Islet of Langerhans (tissue), 1 donor: ENCODE measurements around the gene AQP3.
"Not testable (repeated sequence)": the region's sequence is repeated elsewhere in the genome, so short reads cannot be mapped to it uniquely, and the experiment has no call there.

Source experiments
- FAIRE-seq: peaks from one replicate; lab custom pipeline; 2011; peaks lifted over from hg19 to GRCh38; lab: Jason Lieb, UNC

The AQP3 gene

GRCh38 chr9:33464045-33464636, 16.7 kb upstream of the AQP3 start:
- no peak for FAIRE-seq

DNA sequence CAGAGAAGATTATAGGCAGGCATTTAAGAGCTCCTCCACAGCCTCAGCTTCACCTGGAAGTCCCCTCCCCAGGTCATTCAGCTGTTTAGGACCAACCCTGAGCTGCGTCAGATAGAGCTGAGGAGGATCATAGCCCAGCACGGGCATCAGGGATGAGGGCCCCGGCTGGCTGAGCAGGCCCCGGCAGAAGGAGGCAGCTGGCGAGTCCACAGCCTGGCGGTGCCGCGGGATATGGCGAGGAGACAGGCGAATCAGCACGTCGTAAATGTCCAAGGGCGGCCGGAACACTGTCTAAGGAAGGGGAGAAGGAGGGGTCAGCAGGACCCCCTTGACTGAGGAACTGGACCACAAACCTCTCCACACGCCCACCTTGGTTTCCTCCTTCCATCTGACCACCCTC, 15.8 kb upstream of the AQP3 start:
- no peak for FAIRE-seq

- FAIRE-seq: no peak
Observed at GRCh38 chr9:33461492-33461891, 14.1 kb upstream of the AQP3 start.

- no peak for FAIRE-seq
Observed at GRCh38 chr9:33460854-33461253, 13.5 kb upstream of the AQP3 start.

- FAIRE-seq: no peak
Observed at GRCh38 chr9:33459115-33459514, 11.7 kb upstream of the AQP3 start.

GRCh38 chr9:33458444-33458843, 11.1 kb upstream of the AQP3 start:
- no peak for FAIRE-seq

DNA sequence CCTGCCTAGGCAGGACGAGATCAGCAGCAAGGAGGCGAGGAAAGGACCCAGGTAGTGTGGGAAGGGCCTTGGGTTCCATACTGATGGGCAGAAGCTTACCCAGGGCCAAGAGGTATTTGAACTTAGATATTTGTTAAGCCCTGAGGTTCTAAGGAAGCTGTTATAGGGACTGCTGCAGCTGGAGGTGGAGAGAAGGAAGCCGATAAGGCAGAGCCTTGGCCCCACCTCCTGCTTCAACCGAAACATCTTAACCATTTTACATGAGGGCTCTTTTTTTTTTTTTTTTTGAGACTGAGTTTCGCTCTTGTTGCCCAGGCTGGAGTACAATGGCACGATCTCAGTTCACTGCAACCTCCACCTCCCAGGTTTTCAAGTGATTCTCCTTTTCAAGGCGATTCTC, 8.6 kb upstream of the AQP3 start:
- no peak for FAIRE-seq

GRCh38 chr9:33455456-33455855, 8.1 kb upstream of the AQP3 start:
- not testable (repeated sequence) for FAIRE-seq

DNA sequence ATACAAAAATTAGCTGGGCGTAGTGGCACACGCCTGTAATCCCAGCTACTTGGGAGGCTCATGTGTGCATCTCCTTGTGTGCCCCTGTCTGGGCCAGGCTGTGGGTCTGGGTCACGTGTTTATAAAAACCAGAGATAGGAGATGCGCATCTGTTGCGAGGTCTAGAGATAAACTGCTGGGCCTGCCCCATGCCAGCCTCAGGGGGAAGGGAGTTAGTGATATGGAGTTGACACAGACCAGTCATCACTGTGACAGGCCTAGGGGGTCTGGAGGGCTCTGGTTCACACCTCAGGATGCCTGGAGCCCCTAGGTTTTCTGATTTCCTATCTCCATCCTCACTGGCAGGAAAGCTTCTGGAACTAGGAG, 7.3 kb upstream of the AQP3 start:
- not testable (repeated sequence) for FAIRE-seq

- FAIRE-seq: no peak
Observed at GRCh38 chr9:33453999-33454660, 6.7 kb upstream of the AQP3 start.

- FAIRE-seq: no peak
Observed at GRCh38 chr9:33453286-33453860, 6.0 kb upstream of the AQP3 start.

DNA sequence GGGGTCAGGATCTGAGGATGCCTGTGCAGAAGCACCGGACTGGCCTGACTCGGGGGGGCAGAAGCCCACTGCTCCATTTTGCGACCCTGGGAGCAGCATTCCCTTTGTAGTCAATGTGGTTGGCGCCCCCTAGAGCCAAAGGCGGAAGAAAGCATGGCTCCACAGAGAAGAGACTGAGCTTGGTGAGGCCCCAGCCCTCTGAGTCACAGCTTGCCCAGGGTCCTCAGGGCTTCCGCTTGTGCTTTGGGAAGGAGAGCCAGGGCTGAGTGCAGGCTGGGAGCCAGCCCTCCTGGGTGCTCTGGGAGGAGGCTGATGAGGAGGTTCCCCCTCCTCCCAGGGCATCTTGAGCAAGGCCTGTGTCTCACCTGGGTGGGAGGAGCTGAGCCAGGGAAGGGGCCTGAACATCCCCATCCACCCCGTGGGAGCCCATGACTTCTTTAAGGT, 5.5 kb upstream of the AQP3 start:
- no peak for FAIRE-seq

DNA sequence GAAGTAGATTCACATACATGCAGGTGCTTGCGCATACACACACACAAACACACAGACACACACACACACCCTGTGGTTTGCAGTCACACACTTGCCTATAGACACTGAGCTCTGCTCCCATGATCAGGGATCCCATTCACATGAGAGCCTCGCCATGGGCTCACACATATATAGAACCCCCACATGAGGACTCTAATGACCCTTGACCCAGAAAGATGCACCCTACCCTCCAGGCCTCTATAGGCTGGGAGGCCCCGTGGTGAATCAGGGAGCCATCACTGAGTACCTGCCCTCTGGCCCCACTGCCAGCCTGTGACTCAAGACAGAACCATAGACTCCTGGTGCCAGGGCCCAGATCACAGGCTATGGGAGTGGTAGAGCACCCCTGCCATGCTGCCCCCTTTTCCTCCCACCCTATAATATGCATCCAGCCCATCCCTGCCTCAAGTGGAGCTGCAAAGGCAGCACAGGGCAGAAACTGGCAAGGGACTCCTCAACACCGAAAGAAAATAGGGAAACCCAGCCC, 3.3 kb upstream of the AQP3 start:
- no peak for FAIRE-seq

DNA sequence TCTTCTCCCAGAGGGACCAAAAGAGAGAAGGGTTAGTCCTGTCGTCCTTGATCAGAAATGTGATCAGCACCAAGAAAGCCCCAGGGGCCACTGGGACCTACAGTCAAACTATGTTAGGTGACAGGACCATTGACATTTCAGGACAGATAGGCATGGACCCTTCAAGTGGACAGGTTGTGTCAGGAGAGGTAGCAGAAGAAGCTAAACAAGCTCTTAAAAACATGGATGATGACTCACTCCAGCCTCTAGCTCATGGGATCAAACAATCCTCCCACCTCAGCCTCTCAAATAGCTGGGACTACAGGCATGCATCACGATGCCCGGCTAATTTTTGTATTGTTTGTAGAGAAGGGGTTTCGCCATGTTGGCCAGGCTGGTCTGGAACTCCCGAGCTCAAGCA, 2.3 kb upstream of the AQP3 start:
- FAIRE-seq: no peak

DNA sequence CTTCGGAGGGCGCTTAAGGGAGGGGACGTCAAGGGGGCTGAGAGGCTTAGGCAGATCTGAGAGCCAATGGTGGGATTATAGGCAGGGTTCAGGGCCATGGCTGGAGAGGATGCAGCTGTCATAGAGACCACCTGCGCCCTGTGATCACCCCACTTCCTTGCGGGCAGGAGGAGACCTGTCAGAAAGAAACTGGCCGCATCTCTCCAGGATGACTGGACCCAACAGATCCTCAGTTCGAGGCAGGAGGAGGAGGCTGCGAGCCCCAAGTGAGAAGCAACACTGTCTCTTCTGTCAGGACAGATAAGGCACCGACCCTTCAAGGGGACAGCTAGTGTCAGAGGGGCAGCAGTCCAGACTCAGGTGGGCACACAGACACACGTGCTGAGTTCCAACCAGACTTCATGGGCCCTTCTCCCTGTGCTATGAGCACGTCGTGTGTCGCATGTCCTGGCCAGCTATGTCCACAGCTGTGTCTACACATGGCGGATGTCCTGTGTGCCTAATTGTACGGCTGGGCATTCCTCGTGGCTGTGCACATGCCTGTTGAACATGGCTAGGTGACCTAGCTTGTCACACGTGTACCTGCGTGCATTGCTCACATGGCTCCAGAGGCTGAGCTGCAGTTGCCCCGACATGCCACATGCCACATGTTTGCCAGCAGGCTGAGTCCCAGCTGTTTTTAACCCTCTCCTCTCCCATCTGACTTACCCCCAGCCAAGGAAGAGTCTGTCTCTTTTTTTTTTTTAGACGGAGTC, 583 bp upstream of the AQP3 start:
- FAIRE-seq: no peak

DNA sequence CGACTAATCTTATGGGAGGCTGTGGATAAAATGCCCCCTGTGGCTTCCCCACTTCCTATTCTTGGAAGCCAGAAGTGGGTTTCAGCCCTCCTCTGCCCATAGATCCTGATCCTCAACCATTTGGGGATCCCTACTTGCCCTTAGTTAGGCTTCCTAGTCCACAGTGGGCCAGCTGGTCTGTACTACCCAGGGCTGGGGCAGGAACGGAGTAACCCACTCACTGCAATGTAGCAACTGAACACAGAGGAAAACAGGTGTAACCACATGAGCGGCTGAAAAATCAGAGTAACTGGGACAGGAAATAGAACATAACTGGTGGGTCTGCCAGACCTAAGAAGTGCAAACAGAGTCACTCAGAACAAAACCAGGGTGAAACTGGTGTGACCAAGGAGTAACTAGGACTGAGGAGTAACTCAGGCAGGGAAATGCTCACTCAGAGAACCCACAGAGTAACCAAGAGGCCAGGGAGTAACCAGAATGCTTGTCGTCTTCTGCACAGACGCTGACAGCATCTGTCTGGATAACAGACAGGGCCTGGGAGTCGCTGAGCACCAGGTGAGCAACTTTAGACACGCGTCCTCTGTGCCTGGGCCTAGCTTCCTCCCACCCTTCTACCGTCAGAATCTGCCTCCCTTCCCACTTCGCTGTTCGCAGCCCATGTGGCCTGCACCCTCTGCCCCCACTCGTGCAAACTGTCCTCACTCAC, 1.0 kb downstream of the AQP3 start:
- FAIRE-seq: no peak

DNA sequence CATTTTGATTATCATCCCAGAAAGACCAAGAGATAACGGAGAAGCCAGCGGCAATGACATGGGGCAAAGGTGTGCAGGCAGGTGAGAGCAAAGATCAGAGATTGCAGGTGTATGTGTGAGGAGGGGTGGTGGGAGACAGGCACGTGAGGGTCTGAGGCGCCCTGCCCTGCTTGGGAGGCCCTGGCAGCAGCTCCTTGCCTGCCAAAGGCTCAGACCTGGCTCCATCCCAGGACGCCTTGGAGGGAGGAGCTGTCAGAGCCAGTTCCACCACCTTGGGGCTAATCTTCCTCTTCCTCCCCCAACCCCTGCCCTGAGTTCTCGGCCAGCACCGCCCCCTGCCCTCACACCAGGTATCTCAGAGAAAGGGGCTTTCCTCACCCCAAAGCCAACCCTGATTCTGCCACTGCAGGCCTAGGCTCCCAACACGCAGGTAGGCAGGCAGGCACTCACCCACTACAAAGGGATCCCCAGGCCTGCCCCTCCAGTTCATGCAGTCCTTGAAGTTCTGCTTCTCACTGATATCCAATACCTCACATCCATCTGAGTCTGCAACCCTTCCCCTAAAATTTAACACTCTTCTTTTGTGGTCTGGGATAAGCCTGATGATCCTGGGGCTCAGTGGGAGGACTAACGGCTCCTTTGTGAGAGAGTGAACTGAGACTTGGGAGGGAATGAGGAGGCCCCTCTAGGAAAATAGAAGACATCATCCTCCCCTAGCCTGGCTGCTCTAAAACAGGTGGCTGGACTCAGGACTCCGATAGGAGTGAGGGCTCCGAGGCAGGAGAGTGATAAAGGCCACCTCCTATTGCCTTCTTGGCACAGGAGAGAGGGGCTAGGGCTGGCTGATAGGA, 1.8 kb downstream of the AQP3 start:
- FAIRE-seq: no peak

GRCh38 chr9:33443464-33444154, 3.8 kb downstream of the AQP3 start:
- no peak for FAIRE-seq

DNA sequence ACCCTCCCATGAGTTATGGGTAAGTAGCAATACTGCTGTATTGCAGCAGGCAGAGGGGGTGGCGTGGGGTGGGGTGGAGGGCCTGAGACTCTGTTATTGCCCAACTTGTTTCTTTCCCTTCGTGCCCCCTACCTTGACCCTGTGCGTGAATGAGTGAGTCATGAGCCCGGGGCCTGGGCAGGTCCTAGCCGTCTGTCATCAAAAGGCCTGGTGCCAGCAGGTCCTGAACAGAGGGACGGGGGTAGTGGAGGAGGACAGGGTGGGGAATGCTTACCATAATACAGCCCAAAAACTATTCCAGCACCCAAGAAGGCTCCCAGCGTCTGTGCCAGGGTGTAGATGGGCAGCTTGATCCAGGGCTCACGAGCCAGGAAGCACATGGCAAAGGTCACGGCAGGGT, 4.3 kb downstream of the AQP3 start:
- FAIRE-seq: no peak

DNA sequence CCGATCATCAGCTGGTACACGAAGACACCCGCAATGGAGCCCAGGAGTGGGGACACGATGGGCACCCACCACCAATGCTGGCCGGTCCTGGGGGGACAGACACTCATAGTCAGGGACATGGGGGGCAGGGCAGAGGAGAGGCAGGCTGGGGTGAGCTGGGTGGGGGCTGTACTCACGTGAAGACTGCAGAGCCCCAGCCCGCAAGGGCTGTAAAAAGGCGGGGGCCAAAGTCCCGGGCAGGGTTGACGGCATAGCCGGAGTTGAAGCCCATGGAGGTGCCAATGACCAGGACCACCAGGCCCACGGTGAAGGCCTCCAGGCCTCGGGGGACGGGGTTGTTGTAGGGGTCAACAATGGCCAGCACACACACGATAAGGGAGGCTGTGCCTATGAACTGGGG, 5.3 kb downstream of the AQP3 start:
- FAIRE-seq: no peak

DNA sequence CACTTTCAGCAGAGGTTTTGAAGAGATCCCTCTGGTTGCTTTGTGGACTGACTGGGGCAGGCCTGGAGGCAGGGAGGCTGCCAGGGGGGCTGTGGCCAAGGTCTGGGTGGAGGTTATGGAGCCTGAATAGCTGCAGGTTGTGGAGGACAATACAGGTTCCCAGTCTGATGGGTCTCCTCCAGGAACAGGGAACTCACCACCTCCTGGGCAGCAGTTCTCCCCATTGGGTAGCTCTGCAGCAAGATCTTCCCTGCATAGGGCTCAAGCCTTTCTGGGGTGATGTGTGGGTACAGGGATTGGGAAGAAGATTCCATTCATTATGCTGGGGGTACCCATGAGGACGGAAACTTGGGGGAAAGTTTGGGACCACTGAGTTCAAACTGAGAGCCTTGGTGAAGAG, 6.8 kb downstream of the AQP3 start:
- no peak for FAIRE-seq
